WTC11 (cell line): ENCODE measurements around the gene RPL15.
A peak's percentile ranks its signal among the peaks of the same experiment; 100 is the strongest.

Source experiments
- ATF1 ChIP-seq: sonication (generic); formaldehyde crosslinking; IDR thresholded peaks from 2 replicates; pipeline ENCODE4 v1.8.1; 2023; ENCODE audit warnings: mild to moderate bottlenecking, moderate library complexity, missing genetic modification reagents
- CREB1 ChIP-seq: sonication (generic); formaldehyde crosslinking; IDR thresholded peaks from 2 replicates; pipeline ENCODE4 v1.8.0; 2023; ENCODE audit warnings: mild to moderate bottlenecking, missing genetic modification reagents
- FOXK1 ChIP-seq: sonication (generic); formaldehyde crosslinking; IDR thresholded peaks from 2 replicates; pipeline ENCODE4 v1.8.0; 2022; ENCODE audit warnings: mild to moderate bottlenecking, moderate library complexity, missing genetic modification reagents
- JUN ChIP-seq: sonication (generic); formaldehyde crosslinking; IDR thresholded peaks from 2 replicates; pipeline ENCODE4 v1.8.0; 2023; ENCODE audit warnings: mild to moderate bottlenecking, missing genetic modification reagents
- KAT7 ChIP-seq: sonication (generic); formaldehyde crosslinking; IDR thresholded peaks from 2 replicates; pipeline ENCODE4 v1.8.1; 2023; ENCODE audit warnings: missing genetic modification reagents, mild to moderate bottlenecking, borderline replicate concordance
- NFYB ChIP-seq: sonication (generic); formaldehyde crosslinking; conservative IDR thresholded peaks from 2 replicates; pipeline ENCODE4 v1.8.0; 2022; ENCODE audit warnings: low read depth, missing genetic modification reagents
- NR2C2 ChIP-seq: sonication (generic); formaldehyde crosslinking; IDR thresholded peaks from 2 replicates; pipeline ENCODE4 v1.8.0; 2022; ENCODE audit warnings: mild to moderate bottlenecking, missing genetic modification reagents
- SMAD3 ChIP-seq: sonication (generic); formaldehyde crosslinking; IDR thresholded peaks from 2 replicates; pipeline ENCODE4 v1.8.0; 2022; ENCODE audit warnings: missing genetic modification reagents, mild to moderate bottlenecking, borderline replicate concordance
- ZNF121 ChIP-seq: sonication (generic); formaldehyde crosslinking; IDR thresholded peaks from 2 replicates; pipeline ENCODE4 v1.8.0; 2023; ENCODE audit warnings: missing genetic modification reagents
- ZNF423 ChIP-seq: fragments of 250-450 bp; sonication (Bioruptor Pico); IDR thresholded peaks from 2 replicates; pipeline ENCODE4 v2.1.2; 2022; ENCODE audit warnings: mild to moderate bottlenecking, moderate library complexity
- TF ChIP-seq, protein P1 (sequence below): fragments of 200-600 bp; IDR thresholded peaks from 2 replicates; pipeline ENCODE4 v1.8.0; 2022; ENCODE audit warnings: antibody characterized with exemption
- TF ChIP-seq, protein P2 (sequence below): sonication (generic); formaldehyde crosslinking; IDR thresholded peaks from 2 replicates; pipeline ENCODE4 v1.8.1; 2022; ENCODE audit warnings: low read depth, missing genetic modification reagents, borderline replicate concordance
- TF ChIP-seq, protein P3 (sequence below): sonication (generic); formaldehyde crosslinking; IDR thresholded peaks from 2 replicates; pipeline ENCODE4 v1.8.1; 2023; ENCODE audit warnings: mild to moderate bottlenecking, missing genetic modification reagents, moderate library complexity
- TF ChIP-seq, protein P4 (sequence below): sonication (generic); formaldehyde crosslinking; conservative IDR thresholded peaks from 2 replicates; pipeline ENCODE4 v1.8.1; 2022; ENCODE audit warnings: mild to moderate bottlenecking, missing genetic modification reagents

DNA sequence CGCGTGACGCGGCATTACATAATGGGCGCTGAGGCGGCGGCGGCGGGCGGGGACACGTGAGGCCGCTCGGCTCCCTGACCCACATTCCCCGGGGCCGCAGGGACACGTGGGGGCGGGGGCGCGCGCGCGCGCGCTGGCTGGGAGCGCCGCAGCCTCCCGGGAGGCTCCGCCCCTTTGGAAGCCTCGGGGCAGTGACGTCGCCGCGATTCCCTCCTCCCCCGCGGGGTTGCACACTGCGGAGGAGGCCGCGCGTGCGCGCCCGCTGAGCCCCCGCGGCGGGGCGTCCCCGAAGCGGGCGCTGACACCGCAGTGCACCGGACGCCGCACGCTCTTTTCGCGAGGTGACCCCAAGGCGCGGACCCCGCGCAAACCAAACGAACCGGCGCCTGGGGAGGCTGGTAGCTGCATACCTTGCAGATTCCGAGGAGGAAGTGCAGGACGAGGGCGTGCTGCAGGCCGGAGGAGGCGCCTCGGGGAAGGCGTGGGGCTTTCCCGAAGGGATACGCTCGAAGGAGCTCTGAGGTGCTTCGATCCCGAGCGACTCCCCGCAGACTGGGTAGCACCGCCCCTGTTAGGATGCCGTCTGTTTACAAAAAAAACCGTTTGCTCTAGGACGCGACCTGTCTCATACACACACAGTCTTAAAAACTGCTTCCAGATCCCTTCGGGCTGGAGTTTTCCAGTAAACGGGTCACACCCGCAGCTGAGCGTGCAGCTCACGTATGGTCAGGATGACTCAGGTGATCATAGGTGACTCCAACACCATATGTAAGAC, 29.2 kb downstream of the RPL15 start:
- TF ChIP-seq, protein P1, sequence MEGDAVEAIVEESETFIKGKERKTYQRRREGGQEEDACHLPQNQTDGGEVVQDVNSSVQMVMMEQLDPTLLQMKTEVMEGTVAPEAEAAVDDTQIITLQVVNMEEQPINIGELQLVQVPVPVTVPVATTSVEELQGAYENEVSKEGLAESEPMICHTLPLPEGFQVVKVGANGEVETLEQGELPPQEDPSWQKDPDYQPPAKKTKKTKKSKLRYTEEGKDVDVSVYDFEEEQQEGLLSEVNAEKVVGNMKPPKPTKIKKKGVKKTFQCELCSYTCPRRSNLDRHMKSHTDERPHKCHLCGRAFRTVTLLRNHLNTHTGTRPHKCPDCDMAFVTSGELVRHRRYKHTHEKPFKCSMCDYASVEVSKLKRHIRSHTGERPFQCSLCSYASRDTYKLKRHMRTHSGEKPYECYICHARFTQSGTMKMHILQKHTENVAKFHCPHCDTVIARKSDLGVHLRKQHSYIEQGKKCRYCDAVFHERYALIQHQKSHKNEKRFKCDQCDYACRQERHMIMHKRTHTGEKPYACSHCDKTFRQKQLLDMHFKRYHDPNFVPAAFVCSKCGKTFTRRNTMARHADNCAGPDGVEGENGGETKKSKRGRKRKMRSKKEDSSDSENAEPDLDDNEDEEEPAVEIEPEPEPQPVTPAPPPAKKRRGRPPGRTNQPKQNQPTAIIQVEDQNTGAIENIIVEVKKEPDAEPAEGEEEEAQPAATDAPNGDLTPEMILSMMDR, result no peak
- TF ChIP-seq ATF1 (CRISPR knock-in tag), result 0 out of 2 replicates have a peak, but pooled peaks have one; percentile 18
- no peak for TF ChIP-seq FOXK1
- TF ChIP-seq JUN (CRISPR knock-in tag), result peak; percentile 45; the same call in 1 of the 2 replicates
- no peak for TF ChIP-seq NR2C2 (CRISPR knock-in tag)
- TF ChIP-seq, protein P2, sequence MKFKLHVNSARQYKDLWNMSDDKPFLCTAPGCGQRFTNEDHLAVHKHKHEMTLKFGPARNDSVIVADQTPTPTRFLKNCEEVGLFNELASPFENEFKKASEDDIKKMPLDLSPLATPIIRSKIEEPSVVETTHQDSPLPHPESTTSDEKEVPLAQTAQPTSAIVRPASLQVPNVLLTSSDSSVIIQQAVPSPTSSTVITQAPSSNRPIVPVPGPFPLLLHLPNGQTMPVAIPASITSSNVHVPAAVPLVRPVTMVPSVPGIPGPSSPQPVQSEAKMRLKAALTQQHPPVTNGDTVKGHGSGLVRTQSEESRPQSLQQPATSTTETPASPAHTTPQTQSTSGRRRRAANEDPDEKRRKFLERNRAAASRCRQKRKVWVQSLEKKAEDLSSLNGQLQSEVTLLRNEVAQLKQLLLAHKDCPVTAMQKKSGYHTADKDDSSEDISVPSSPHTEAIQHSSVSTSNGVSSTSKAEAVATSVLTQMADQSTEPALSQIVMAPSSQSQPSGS, result no peak
- TF ChIP-seq NFYB (CRISPR knock-in tag), result no peak
- TF ChIP-seq KAT7 (CRISPR knock-in tag), result peak; percentile 73; the same call in 1 of the 2 replicates
- TF ChIP-seq, protein P3, sequence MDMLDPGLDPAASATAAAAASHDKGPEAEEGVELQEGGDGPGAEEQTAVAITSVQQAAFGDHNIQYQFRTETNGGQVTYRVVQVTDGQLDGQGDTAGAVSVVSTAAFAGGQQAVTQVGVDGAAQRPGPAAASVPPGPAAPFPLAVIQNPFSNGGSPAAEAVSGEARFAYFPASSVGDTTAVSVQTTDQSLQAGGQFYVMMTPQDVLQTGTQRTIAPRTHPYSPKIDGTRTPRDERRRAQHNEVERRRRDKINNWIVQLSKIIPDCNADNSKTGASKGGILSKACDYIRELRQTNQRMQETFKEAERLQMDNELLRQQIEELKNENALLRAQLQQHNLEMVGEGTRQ (CRISPR knock-in tag), result peak; percentile 94
- no peak for TF ChIP-seq CREB1 (CRISPR knock-in tag)
- TF ChIP-seq ZNF121 (CRISPR knock-in tag), result no peak
- TF ChIP-seq ZNF423 (CRISPR knock-in tag), result peak; percentile 94
- TF ChIP-seq, protein P4, sequence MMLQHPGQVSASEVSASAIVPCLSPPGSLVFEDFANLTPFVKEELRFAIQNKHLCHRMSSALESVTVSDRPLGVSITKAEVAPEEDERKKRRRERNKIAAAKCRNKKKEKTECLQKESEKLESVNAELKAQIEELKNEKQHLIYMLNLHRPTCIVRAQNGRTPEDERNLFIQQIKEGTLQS, result no peak
- no peak; the same call in 1 of the 2 replicates for TF ChIP-seq SMAD3 (CRISPR knock-in tag)
